Fibroblast of skin of right biceps (primary cell): ENCODE data around the gene BMPR1A.
"Not testable (repeated sequence)": the region's sequence is repeated elsewhere in the genome, so short reads cannot be mapped to it uniquely, and the experiment has no call there.

Experiments
- DNase-seq: peaks from one replicate; pipeline ENCODE4 v3.0.0-alpha.2; 2013

The BMPR1A gene

DNA sequence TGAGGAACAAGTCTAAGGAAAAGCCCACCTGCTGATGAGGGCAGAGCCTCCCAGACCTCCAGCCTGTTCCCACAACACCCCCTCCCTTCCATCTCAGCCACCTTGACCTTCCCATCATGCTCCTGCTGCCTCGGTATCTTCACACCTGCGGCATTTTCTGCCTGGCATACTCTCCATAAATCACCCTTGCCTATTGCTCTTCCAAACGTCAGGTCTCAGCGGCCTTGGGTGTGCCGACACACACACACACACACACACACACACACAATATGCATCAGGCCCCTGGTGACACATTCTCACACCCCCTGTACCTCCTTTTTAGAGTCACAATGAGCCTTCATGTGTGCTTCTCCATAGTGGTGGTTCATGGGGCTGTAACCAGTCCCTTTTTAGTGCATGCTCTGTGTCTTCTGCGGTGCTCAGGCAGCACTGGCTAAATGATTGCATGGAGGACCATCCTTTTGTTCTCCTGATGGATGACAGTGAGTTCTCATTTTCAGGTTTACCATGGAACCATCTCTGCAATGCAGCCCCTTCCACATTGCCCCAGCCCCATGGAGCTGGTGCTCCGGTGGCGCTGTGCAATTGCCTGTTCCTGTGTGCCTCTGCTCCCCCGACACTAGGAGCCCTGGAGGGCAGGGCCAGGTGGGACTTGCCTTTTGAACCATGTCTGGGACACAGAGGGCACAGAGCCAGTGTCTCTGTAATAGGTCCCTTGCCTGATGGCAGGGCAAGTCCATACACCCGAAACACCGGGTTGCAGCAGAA is 216.4 kb downstream of the BMPR1A start:
- no peak for DNase-seq

DNA sequence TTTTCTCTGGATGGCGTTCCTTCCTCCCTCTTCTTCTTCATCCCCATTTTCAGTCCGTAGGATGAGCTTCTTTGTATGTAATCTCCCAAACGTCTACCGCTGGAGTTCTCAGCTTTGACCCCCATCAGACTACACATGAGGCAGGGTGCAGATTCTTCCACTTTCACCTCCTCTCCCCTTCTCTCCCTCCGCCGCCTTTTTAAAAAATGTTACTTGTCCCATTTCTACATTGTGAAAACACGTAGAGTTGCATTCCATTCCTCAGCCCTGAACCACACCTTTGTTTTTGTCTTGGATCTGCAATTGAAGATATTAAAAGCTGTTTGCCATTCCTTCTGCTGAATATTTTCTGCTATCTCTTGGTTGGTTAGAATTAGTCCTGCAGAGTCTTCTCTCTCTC is 218.1 kb downstream of the BMPR1A start:
- DNase-seq, result no peak

GRCh38 chr10:86976362-86977056 is 220.1 kb downstream of the BMPR1A start:
- DNase-seq, result no peak

- not testable (repeated sequence) for DNase-seq
Measured at GRCh38 chr10:86978457-86978856, 222.0 kb downstream of the BMPR1A start.

DNA sequence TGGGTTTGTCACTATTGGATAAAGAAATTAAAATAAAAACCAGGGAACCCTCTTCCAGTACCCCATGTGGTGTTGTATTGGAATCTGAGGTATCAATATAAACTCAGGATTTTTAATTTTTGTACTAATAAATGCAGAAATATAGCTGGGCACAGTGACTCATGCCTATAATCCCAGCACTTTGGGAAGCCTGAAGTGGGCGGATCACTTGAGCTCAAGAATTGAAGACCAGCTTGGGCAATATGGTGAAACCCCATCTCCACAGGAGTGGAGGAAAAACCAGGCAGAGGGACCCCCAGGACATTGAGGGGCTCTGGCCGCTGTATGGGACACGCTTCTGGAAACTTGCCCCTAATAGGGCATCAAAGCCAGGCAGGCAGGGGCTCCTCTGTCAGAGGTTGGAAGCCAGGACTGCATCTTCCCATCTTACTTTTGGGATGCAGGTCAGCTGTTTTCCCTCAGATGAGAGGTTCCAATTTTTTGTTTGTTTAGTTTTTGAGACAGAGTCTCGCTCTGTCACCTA is 222.9 kb downstream of the BMPR1A start:
- DNase-seq, result no peak

- no peak for DNase-seq
Measured at GRCh38 chr10:86979977-86980448, 223.6 kb downstream of the BMPR1A start.

DNA sequence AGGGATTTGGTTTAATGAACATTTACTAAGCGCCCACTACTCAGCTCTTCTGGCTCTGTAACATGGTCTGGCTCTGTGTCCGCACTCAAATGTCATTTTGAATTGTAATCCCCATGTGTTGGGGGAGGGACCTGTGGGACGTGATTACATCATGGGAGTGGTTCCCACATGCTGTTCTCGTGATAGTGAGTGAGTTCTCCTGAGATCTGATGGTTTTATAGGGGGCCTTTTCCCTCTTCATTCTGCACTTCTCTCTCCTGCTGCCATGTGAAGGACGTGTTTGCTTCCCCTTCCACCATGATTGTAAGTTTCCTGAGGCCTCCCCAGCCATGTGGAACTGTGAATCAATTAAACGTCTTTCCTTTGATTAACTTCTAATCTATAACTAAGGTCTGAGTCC is 224.6 kb downstream of the BMPR1A start:
- not testable (repeated sequence) for DNase-seq

- no peak for DNase-seq
Measured at GRCh38 chr10:86981716-86982115, 225.3 kb downstream of the BMPR1A start.
